Right lobe of liver (tissue), 6 donors: ENCODE results near the gene PDCD1. TPM values are rescaled to one million over a fixed set of nuclear protein-coding genes. Genes with fewer than 3 reads are reported as not detected.
"Not testable (repeated sequence)": the region's sequence is repeated elsewhere in the genome, so short reads cannot be mapped to it uniquely, and the experiment has no call there.

ENCODE experiments used
- ATAC-seq, 4 donors: fragments of 200-7000 bp; cut with Tn5 transposase; one replicate each; pipeline ENCODE4 v1.9.1; 2020; ENCODE audit warnings: mild to moderate bottlenecking in 4 of 4, moderate library complexity in 4 of 4
- DNase-seq, 3 donors: peaks; one replicate each; pipeline ENCODE4 v3.0.0-alpha.2; 2020
- H3K27ac ChIP-seq, 3 donors: fragments of 200-600 bp; one replicate each; pipeline ENCODE4 v1.8.0; 2022
- H3K27me3 ChIP-seq, 2 donors: fragments of 200-600 bp; one replicate each; pipeline ENCODE4 v1.8.0; 2022
- H3K36me3 ChIP-seq, 4 donors: fragments of 200-600 bp; sonication (generic) in 1 of 4; one replicate each; pipeline versions ENCODE4 v1.5.1 to v1.8.0; 2017 to 2022; ENCODE audit warnings: control low read depth in 1 of 4
- H3K4me1 ChIP-seq, 4 donors: fragments of 200-600 bp; sonication (generic) in 1 of 4; one replicate each; pipeline versions ENCODE4 v1.5.1 to v1.8.0; 2017 to 2022; ENCODE audit warnings: control low read depth in 1 of 4
- H3K4me3 ChIP-seq, 3 donors: fragments of 200-600 bp; one replicate each; pipeline ENCODE4 v1.8.0; 2022
- H3K9me3 ChIP-seq, 4 donors: fragments of 200-600 bp; sonication (generic) in 1 of 4; one replicate each; pipeline versions ENCODE4 v1.5.1 to v1.8.0; 2017 to 2022; ENCODE audit warnings: control low read depth in 1 of 4
- CTCF ChIP-seq, 4 donors: fragments of 200-600 bp in 3 of 4; fragments of 450-650 bp in 1 of 4; IDR thresholded peaks; one replicate each; pipeline versions ENCODE4 v1.5.1 to v1.8.0; 2016 to 2022; ENCODE audit warnings: antibody characterized with exemption in 4 of 4, mild to moderate bottlenecking in 2 of 4
- POLR2A ChIP-seq: fragments of 450-650 bp; IDR thresholded peaks from one replicate; pipeline ENCODE4 v1.6.1; 2017; ENCODE audit warnings: antibody characterized with exemption, mild to moderate bottlenecking
- WGBS: methylation state at CpG from one replicate; pipeline ENCODE4 v1.1.6; 2018; ENCODE audit warnings: low coverage, low lambda C conversion rate; ENCODE audit not compliant: insufficient coverage; ENCODE audit errors: missing lambda C conversion rate; 5-methylcytosine and 5-hydroxymethylcytosine counted together
- intact Hi-C, 2 donors: fragments of 100-400 bp; cut with DNase I; formaldehyde crosslinking; loops; one replicate each; pipeline versions ENCODE4 v1.11.2 to v1.14.1; 2022
- total RNA-seq, 6 experiments: library from RNA; depleted of rRNA in 2 of 6; stranded (reverse); fragments of >200 nt in 2 of 6; fragmentation: NEBNext Ultra II Directional in 3 of 6; extraction: Animal tissue kit (Norgen Biotek cat#: 25700) in 3 of 6; gene quantifications; one replicate each; pipeline versions ENCODE4 v1.1.0 to v1.2.4, GENCODE V29; 2016 to 2023
- donor health status: DM: no; HTN: yes; CAD: no.
- donor health status: DM: no; HTN: no; CAD: no.
- donor health status: DM: no; HTN: no; CAD: no.
- donor health status: DM: no; HTN: yes; CAD: no.
- donor health status: DM: no; HTN: yes; CAD: no.

Gene PDCD1
- total RNA-seq, 6 experiments from 2014 or later = 0.19 to 0.61 (median 0.20) TPM; not detected in 3

GRCh38 chr2:241808051-241808720 is 50.5 kb downstream of the PDCD1 start:
- 51% methylated on average over 12 of the region's 17 CpGs for WGBS
- peak overlapping the region in 2 of 3 donors; percentile 67 to 89 for H3K27ac ChIP-seq
- intact Hi-C loops = no loop called here
- ATAC-seq = no peak
- H3K27me3 ChIP-seq = no peaks in the 10 kb centered on the region
- peak overlapping the region in 2 of 3 donors; percentile 73 to 74 for H3K4me3 ChIP-seq
- no peaks in the 10 kb centered on the region for H3K9me3 ChIP-seq
- no peak for TF ChIP-seq CTCF (IDR thresholded peaks at IDR 0.05)
- no peak for TF ChIP-seq POLR2A
- H3K36me3 ChIP-seq = no peaks in the 10 kb centered on the region
- DNase-seq = peak in 1 of 3 donors; percentile 43
- H3K4me1 ChIP-seq = peaks cover 0 to 29% (median 3%) of the 10 kb centered on the region in 4 donors

DNA sequence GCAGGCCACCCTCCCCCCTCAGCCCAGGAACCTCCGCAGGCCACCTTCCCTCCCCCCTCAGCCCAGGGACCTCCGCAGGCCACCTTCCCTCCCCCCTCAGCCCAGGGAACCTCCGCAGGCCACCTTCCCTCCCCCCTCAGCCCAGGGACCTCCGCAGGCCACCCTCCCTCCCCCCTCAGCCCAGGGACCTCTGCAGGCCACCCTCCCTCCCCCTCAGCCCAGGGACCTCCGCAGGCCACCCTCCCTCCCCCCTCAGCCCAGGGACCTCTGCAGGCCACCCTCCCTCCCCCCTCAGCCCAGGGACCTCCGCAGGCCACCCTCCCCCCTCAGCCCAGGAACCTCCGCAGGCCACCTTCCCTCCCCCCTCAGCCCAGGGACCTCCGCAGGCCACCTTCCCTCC is 52.5 kb downstream of the PDCD1 start:
- intact Hi-C loops = not testable (repeated sequence)
- 80% methylated on average over 1 of the region's 8 CpGs for WGBS

DNA sequence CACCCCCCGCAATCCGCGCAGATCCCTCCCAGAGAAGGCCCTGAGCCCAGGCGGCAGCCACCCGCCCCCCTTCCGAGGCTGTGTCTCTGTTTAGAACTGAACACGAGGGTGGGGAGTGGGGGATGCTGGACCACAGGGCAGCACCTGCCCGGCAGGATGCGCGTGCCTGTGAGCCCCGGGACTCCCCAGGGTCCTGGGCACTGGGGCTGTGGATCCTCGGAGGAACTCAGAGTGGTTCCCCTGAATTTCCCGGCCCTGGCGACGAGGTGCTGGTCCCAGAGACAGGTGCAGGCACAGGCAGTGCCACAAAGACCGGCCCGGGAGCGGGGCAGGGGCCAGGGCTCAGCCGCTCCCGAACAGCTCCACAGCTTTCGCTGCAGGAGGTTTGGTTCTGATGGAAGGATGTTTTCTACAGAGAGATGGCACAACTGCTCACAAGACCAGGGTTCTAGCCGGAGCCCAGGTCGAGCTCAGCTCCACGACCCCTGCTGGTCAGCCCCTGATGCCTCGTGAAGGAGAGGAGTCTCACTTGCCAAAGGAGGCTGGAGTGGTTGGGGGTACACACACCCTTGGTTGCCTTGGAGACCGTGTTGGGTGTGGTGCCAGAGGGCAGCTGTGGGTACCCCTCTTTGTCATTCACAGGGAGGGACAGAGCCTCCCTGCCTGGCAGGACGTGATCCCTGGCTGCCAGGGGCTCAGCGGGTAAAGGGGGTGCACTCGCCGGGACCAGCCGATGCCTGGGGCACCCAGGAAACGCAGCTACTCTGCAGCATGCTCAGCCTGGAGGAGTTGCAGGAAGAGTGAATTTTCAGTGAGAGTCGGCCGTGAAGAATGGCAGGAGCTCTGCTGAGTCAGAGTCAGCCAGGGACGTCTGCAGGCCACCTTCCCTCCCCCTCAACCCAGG is 54.1 kb downstream of the PDCD1 start:
- Histone ChIP-seq H3K27me3 (no peaks in the 10 kb centered on the region), H3K27ac (no peak overlapping the region), H3K4me3 (no peak overlapping the region), H3K4me1 (peaks cover 0 to 16% (median 0%) of the 10 kb centered on the region in 4 donors), H3K36me3 (no peaks in the 10 kb centered on the region), H3K9me3 (no peaks in the 10 kb centered on the region)
- DNase-seq = peak; percentile 20 to 53 (median 42)
- no peak for TF ChIP-seq CTCF (IDR thresholded peaks at IDR 0.05)
- TF ChIP-seq POLR2A = no peak
- intact Hi-C loops = no loop called here
- no peak for ATAC-seq
- WGBS = 38% methylated on average over 8 of the region's 35 CpGs

More for the DNA sequence above, 52.5 kb downstream of the PDCD1 start:
- ATAC-seq, H3K9me3 ChIP-seq, H3K27me3 ChIP-seq, H3K4me3 ChIP-seq, H3K36me3 ChIP-seq, DNase-seq, H3K27ac ChIP-seq: not testable (repeated sequence)
- H3K4me1 ChIP-seq = peaks cover 0 to 23% (median 0%) of the 10 kb centered on the region in 4 donors

- no peaks in the 10 kb centered on the region for H3K36me3 ChIP-seq
- peak; percentile 34 to 57 (median 52) for ATAC-seq
- no peak for TF ChIP-seq POLR2A
- no peak for TF ChIP-seq CTCF (IDR thresholded peaks at IDR 0.05)
- H3K4me1 ChIP-seq = peaks cover 0 to 13% (median 0%) of the 10 kb centered on the region in 4 donors
- peak; percentile 53 to 67 (median 63) for DNase-seq
- H3K4me3 ChIP-seq = peak overlapping the region; percentile 18 to 34 (median 26)
- H3K27ac ChIP-seq = no peak overlapping the region
- no peaks in the 10 kb centered on the region for H3K27me3 ChIP-seq
- intact Hi-C loops = no loop called here
- WGBS = 43% methylated on average over 46 of the region's 109 CpGs
- H3K9me3 ChIP-seq = no peaks in the 10 kb centered on the region
These were observed 55.0 kb downstream of the PDCD1 start for GRCh38 chr2:241803387-241804325.
